HepG2 (cell line): ENCODE results near the gene SMIM13. TPM values are rescaled to one million over a fixed set of nuclear protein-coding genes. Genes with fewer than 3 reads are reported as not detected.

Source experiments
- AFF4 ChIP-seq: sonication (generic); formaldehyde crosslinking; IDR thresholded peaks from 2 replicates; pipeline ENCODE4 v1.4.0; 2020; ENCODE audit warnings: missing genetic modification reagents
- KAT2B ChIP-seq: fragments of 150-350 bp; IDR thresholded peaks from 2 replicates; pipeline ENCODE4 v1.6.1; 2014; ENCODE audit warnings: low read depth, low read length, borderline replicate concordance
- RAD51 ChIP-seq: fragments of 450-650 bp; IDR thresholded peaks from 2 replicates; pipeline ENCODE4 v1.6.1; 2016; ENCODE audit warnings: borderline replicate concordance
- XBP1 ChIP-seq: sonication (generic); formaldehyde crosslinking; IDR thresholded peaks from 2 replicates; pipeline ENCODE4 v1.5.0; 2020; ENCODE audit warnings: missing genetic modification reagents
- ZNF225 ChIP-seq: sonication (generic); formaldehyde crosslinking; IDR thresholded peaks from 2 replicates; pipeline ENCODE4 v1.4.0; 2020; ENCODE audit warnings: mild to moderate bottlenecking, missing genetic modification reagents
- ZNF512 ChIP-seq: sonication (generic); formaldehyde crosslinking; IDR thresholded peaks from 2 replicates; pipeline ENCODE4 v1.4.0; 2020; ENCODE audit warnings: mild to moderate bottlenecking, missing genetic modification reagents
- ZNF670 ChIP-seq: sonication (generic); formaldehyde crosslinking; IDR thresholded peaks from 2 replicates; pipeline ENCODE4 v1.8.0; 2022; ENCODE audit warnings: mild to moderate bottlenecking, missing genetic modification reagents, borderline replicate concordance
- ZNF710 ChIP-seq: sonication (generic); formaldehyde crosslinking; IDR thresholded peaks from 2 replicates; pipeline ENCODE4 v1.5.0; 2020; ENCODE audit warnings: mild to moderate bottlenecking, missing genetic modification reagents, borderline replicate concordance
- ZNF781 ChIP-seq: sonication (generic); formaldehyde crosslinking; IDR thresholded peaks from 2 replicates; pipeline ENCODE4 v1.5.1; 2020; ENCODE audit warnings: borderline replicate concordance, mild to moderate bottlenecking, missing genetic modification reagents; ENCODE audit errors: not compliant biosample characterization
- polyA plus RNA-seq, 8 experiments: library from polyadenylated mRNA; depleted of rRNA in 3 of 8; stranded (reverse) in 7 of 8; unstranded in 1 of 8; fragments of >200 nt; fragmentation: Illumina TruSeq in 4 of 8; extraction: Trizol in 4 of 8; gene quantifications; 2 replicates each; pipeline versions ENCODE4 v1.2.1 to v1.2.3, GENCODE V29; 2011 to 2016; ENCODE audit warnings: low read depth in 4 of 8, missing spikeins in 1 of 8, mixed read lengths in 1 of 8; ENCODE audit not compliant: insufficient read depth in 1 of 8
- total RNA-seq, 5 experiments: library from RNA; depleted of rRNA; stranded (reverse); fragments of >200 nt; fragmentation: Illumina TruSeq; extraction: Trizol; gene quantifications; 2 replicates each; pipeline ENCODE4 v1.2.3, GENCODE V29; 2016; ENCODE audit warnings: low read depth in 1 of 5

Gene SMIM13
- total and polyA plus RNA-seq, 2 of the 13 experiments (the other 11 are each of a cell fraction or from before 2014, with no cell fraction given), result 2.7 to 10.2 TPM

GRCh38 chr6:11146117-11146826, 52.6 kb downstream of the SMIM13 start (continued):
- TF ChIP-seq KAT2B (no peak), ZNF225 (CRISPR knock-in tag) (no peak), ZNF710 (CRISPR knock-in tag) (no peak), ZNF670 (CRISPR knock-in tag) (no peak), RAD51 (no peak), ZNF781 (no peak), AFF4 (CRISPR knock-in tag) (no peak), ZNF512 (CRISPR knock-in tag) (no peak), XBP1 (CRISPR knock-in tag) (no peak)
